Cardiac muscle cell (in vitro differentiated cells and primary cell): ENCODE measurements around the gene OPALIN. TPM values are rescaled to one million over a fixed set of nuclear protein-coding genes. Genes with fewer than 3 reads are reported as not detected.

Experiments
- DNase-seq, 2 donors: peaks; one replicate each; pipeline versions ENCODE4 v3.0.0 to v3.0.0-alpha.2; 2010 to 2017; ENCODE audit warnings: low read depth in 1 of 2, low spot score in 1 of 2
- H3K27ac ChIP-seq: fragments of 200-600 bp; sonication (generic); 2 replicates; pipeline ENCODE4 v1.5.1; 2016
- H3K27me3 ChIP-seq: fragments of 200-600 bp; sonication (generic); 2 replicates; pipeline ENCODE4 v1.6.0; 2016; ENCODE audit warnings: control low read depth
- H3K36me3 ChIP-seq: fragments of 200-600 bp; sonication (generic); 2 replicates; pipeline ENCODE4 v1.5.1; 2016; ENCODE audit warnings: control low read depth
- H3K4me1 ChIP-seq: fragments of 200-600 bp; sonication (generic); 2 replicates; pipeline ENCODE4 v1.8.1; 2017; ENCODE audit warnings: low read depth, mild to moderate bottlenecking, mixed run types
- H3K4me3 ChIP-seq: fragments of 200-600 bp; sonication (generic); 2 replicates; pipeline ENCODE4 v1.5.1; 2016; ENCODE audit warnings: mild to moderate bottlenecking
- H3K9me3 ChIP-seq: fragments of 200-600 bp; sonication (generic); 2 replicates; pipeline ENCODE4 v1.5.1; 2017; ENCODE audit warnings: low read depth, mild to moderate bottlenecking, control low read depth
- CTCF ChIP-seq: IDR thresholded peaks from 2 replicates; pipeline ENCODE4 v1.5.1; 2012; ENCODE audit warnings: low read depth, mild to moderate bottlenecking, low read length
- polyA plus RNA-seq: library from polyadenylated mRNA; unstranded; fragments of >200 nt; fragmentation: Nextera tagmentation; extraction: Ambion mirVana; gene quantifications from 2 replicates; pipeline ENCODE4 v1.2.1, GENCODE V29; 2016
- total RNA-seq: library from RNA; depleted of rRNA; stranded (reverse); fragments of >200 nt; gene quantifications from 2 replicates; pipeline ENCODE4 v1.2.3, GENCODE V29; 2016

The OPALIN gene
- total and polyA plus RNA-seq, 2 experiments from 2014 or later = not detected

- Histone ChIP-seq H3K36me3 (no peaks in the 10 kb centered on the region), H3K27ac (no peak overlapping the region), H3K9me3 (no peaks in the 10 kb centered on the region), H3K4me1 (no peaks in the 10 kb centered on the region), H3K4me3 (no peak overlapping the region), H3K27me3 (no peaks in the 10 kb centered on the region)
- TF ChIP-seq CTCF = no peak
- no peak for DNase-seq
Observed at GRCh38 chr10:96325719-96326373, 33.0 kb downstream of the OPALIN start.

DNA sequence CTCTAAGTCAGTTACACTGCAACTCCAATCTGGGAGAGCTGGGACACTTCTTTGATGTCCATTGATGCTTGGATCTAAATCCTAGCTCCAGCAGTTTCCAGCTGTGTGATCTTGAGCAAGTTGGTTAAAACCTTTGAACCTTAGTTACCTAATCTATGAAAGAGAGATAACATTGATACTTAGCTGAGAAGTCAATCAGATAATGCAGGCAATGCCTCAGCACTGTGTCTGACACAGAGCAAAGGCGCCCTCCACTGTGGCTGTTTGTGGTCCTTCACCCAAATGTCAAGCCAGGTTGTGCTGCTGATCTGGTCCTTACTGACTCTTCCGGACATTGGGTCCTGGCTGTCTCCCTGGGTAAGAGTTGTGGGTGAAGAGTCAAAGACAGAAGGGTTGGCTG lies 34.4 kb downstream of the OPALIN start:
- Histone ChIP-seq H3K9me3 (no peaks in the 10 kb centered on the region), H3K4me3 (no peak overlapping the region), H3K27ac (no peak overlapping the region), H3K36me3 (no peaks in the 10 kb centered on the region), H3K4me1 (no peaks in the 10 kb centered on the region), H3K27me3 (no peaks in the 10 kb centered on the region)
- TF ChIP-seq CTCF = no peak
- no peak for DNase-seq

DNA sequence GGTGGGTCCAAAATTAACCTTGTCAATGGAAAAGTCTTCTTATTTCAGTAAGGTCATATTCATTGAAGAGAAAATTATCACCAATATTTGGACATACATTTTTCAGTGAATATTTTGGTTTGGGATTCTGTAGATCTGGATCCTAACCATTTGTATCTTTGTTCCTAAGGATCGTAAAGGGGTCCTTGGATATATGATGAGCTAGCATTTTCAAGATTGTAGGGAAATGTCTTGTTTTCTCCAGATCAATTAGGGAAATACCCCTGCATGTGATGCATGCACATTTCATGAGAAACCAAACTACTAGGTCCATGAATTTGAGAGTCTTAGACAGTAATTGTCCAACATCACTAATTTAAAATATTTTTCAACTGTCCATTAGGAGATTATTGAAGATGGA lies 36.5 kb downstream of the OPALIN start:
- no peak for DNase-seq

GRCh38 chr10:96321822-96322221 lies 37.0 kb downstream of the OPALIN start:
- Histone ChIP-seq H3K27ac (no peak overlapping the region), H3K36me3 (no peaks in the 10 kb centered on the region), H3K4me3 (no peak overlapping the region), H3K9me3 (no peaks in the 10 kb centered on the region), H3K4me1 (no peaks in the 10 kb centered on the region), H3K27me3 (no peaks in the 10 kb centered on the region)
- no peak for TF ChIP-seq CTCF
- no peak for DNase-seq

More for the DNA sequence above, 36.5 kb downstream of the OPALIN start:
- Histone ChIP-seq H3K36me3 (no peaks in the 10 kb centered on the region), H3K4me3 (no peak overlapping the region), H3K4me1 (no peaks in the 10 kb centered on the region), H3K27me3 (no peaks in the 10 kb centered on the region), H3K9me3 (no peaks in the 10 kb centered on the region), H3K27ac (no peak overlapping the region)
- TF ChIP-seq CTCF = no peak

DNA sequence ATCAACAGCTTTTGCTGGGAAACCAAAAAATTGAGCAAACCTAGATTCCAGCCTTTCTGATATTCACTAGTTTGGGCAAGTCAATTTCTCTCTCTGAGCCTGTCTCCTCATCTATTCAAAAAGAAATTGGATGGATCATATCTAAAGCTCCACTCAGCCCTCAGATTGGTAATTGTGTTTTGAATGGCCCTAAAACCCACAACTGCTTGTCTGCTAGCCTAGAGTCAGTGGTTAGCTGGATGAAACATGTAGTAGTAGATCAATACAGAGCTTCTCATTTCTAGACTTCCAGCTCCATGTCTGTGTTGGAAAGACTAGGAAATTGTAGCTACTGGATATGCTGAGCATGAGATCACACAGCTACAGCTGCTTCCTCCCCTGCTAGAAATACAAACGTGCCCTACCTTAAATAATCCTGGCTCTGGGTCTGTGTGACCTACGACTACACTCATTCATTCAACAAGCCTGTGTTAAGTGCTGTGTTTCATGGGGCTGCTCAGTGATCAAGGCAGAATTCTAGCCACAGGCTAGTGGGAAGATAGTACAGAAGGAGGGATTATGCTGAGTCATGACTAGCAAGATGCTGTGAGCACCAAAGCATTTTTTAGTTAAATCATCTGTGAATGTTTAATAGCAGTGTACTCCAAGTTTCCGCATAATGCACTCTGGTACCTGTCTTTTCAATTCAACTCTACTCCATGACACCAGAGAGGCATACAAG lies 38.9 kb downstream of the OPALIN start:
- no peaks in the 10 kb centered on the region for H3K4me1 ChIP-seq
- TF ChIP-seq CTCF = no peak
- peak in 1 of 2 donors; percentile 2 for DNase-seq
- H3K27ac ChIP-seq = no peak overlapping the region
- H3K27me3 ChIP-seq = no peaks in the 10 kb centered on the region
- H3K4me3 ChIP-seq = no peak overlapping the region
- no peaks in the 10 kb centered on the region for H3K9me3 ChIP-seq
- H3K36me3 ChIP-seq = no peaks in the 10 kb centered on the region
